Endothelial cell of umbilical vein (primary cell): ENCODE results near the gene UBAP2L. TPM values are rescaled to one million over a fixed set of nuclear protein-coding genes. Genes with fewer than 3 reads are reported as not detected.

ENCODE experiments used
- BruUV-seq: library from RNA; stranded (reverse); fragments of 400-500 nt; replicated peaks from 2 replicates; lab custom pipeline; 2021; lab: Mats Ljungman, UMichigan
- CTCF ChIA-PET: fragments of 300-600, 350-600 bp; sonication (Branson Sonifier 250); formaldehyde crosslinking; loops from one replicate; lab custom pipeline; 2021; ENCODE audit warnings: antibody characterized with exemption, inconsistent platforms; lab: Charles Lee
- POLR2A ChIA-PET: fragments of 300-600, 350-600 bp; sonication (Branson Sonifier 250); formaldehyde crosslinking; loops from one replicate; lab custom pipeline; 2021; ENCODE audit warnings: antibody characterized with exemption, inconsistent platforms; lab: Charles Lee
- DNase-seq: peaks from one replicate; pipeline ENCODE4 v3.0.0-alpha.2; 2011; ENCODE audit warnings: low read depth, low spot score
- FAIRE-seq: peaks from 2 replicates; lab custom pipeline; 2011; peaks lifted over from hg19 to GRCh38; lab: Jason Lieb, UNC
- H2AFZ ChIP-seq: 2 replicates; pipeline ENCODE4 v1.6.0; 2012; ENCODE audit warnings: low read depth, low read length, control low read depth, inconsistent platforms
- H3K27ac ChIP-seq: 2 replicates; pipeline ENCODE4 v1.5.1; 2011; ENCODE audit warnings: low read depth, mild to moderate bottlenecking, control low read depth, low read length, moderate library complexity; ENCODE audit not compliant: insufficient read depth
- H3K27me3 ChIP-seq, 2 experiments: 2 replicates each; pipeline versions ENCODE4 v1.6.0 to v1.6.1; 2011; ENCODE audit warnings: low read length in 2 of 2, mixed read lengths in 1 of 2; ENCODE audit not compliant: control insufficient read depth in 2 of 2, insufficient read depth in 2 of 2
- H3K36me3 ChIP-seq, 2 experiments: 2 replicates in 1 of 2; 3 replicates in 1 of 2; pipeline ENCODE4 v1.5.1; 2011; ENCODE audit warnings: low read length in 2 of 2, mild to moderate bottlenecking in 1 of 2, moderate library complexity in 1 of 2; ENCODE audit not compliant: control insufficient read depth in 2 of 2, insufficient read depth in 2 of 2; ENCODE audit errors: extremely low read depth in 1 of 2
- H3K4me1 ChIP-seq: 3 replicates; pipeline ENCODE4 v1.5.1; 2011; ENCODE audit warnings: mild to moderate bottlenecking, low read length; ENCODE audit not compliant: control insufficient read depth, insufficient read depth; ENCODE audit errors: extremely low read depth
- H3K4me2 ChIP-seq: 2 replicates; pipeline ENCODE4 v1.6.1; 2011; ENCODE audit warnings: low read length, control low read depth, mixed read lengths; ENCODE audit not compliant: insufficient read depth
- H3K4me3 ChIP-seq, 3 experiments: fragments of 200-600 bp in 1 of 3; sonication (generic), shearing (Covaris generic) in 1 of 3; replicated peaks in 1 of 3; 2 replicates each; pipeline ENCODE4 v1.5.1; 2011 to 2016; ENCODE audit warnings: control low read depth in 3 of 3, low read length in 3 of 3, mild to moderate bottlenecking in 2 of 3, inconsistent platforms in 1 of 3, low read depth in 1 of 3, moderate library complexity in 1 of 3; ENCODE audit not compliant: insufficient read depth in 1 of 3
- H3K79me2 ChIP-seq: 2 replicates; pipeline ENCODE4 v1.6.0; 2012; ENCODE audit warnings: low read length, inconsistent platforms; ENCODE audit not compliant: control insufficient read depth, insufficient read depth
- H3K9ac ChIP-seq: replicated peaks from 2 replicates; pipeline ENCODE3; 2011; ENCODE audit warnings: low read length, control low read depth; ENCODE audit not compliant: insufficient read depth; ENCODE audit errors: extremely low read depth
- H3K9me1 ChIP-seq: replicated peaks from 3 replicates; pipeline ENCODE4 v1.6.0; 2011; ENCODE audit warnings: mild to moderate bottlenecking, low read length; ENCODE audit not compliant: control insufficient read depth, insufficient read depth; ENCODE audit errors: extremely low read depth
- H3K9me3 ChIP-seq: replicated peaks from 2 replicates; pipeline ENCODE4 v1.5.1; 2012; ENCODE audit warnings: low read length, inconsistent platforms; ENCODE audit not compliant: control insufficient read depth, insufficient read depth
- H4K20me1 ChIP-seq: replicated peaks from 2 replicates; pipeline ENCODE3; 2011; ENCODE audit warnings: mild to moderate bottlenecking, low read length; ENCODE audit not compliant: control insufficient read depth, insufficient read depth; ENCODE audit errors: extremely low read depth
- CTCF ChIP-seq, 2 donors: IDR thresholded peaks; 1 replicate in 1 of 2; 2 replicates in 1 of 2; pipeline ENCODE4 v1.5.1; 2011; ENCODE audit warnings: low read length in 2 of 2, mild to moderate bottlenecking in 2 of 2, moderate library complexity in 2 of 2, control low read depth in 1 of 2, inconsistent platforms in 1 of 2, low read depth in 1 of 2; ENCODE audit not compliant: insufficient read depth in 1 of 2; ENCODE audit errors: extremely low read depth in 1 of 2
- EZH2 ChIP-seq: IDR thresholded peaks from 2 replicates; pipeline ENCODE4 v1.6.1; 2012; ENCODE audit warnings: borderline replicate concordance, low read depth, mild to moderate bottlenecking, moderate library complexity, low read length, inconsistent platforms; ENCODE audit not compliant: severe bottlenecking
- FOS ChIP-seq: IDR thresholded peaks from 2 replicates; pipeline ENCODE4 v1.6.1; 2011; ENCODE audit warnings: mild to moderate bottlenecking, low read length, moderate library complexity, borderline replicate concordance; ENCODE audit not compliant: insufficient read depth
- GATA2 ChIP-seq: IDR thresholded peaks from 2 replicates; pipeline ENCODE4 v1.7.0; 2011; ENCODE audit warnings: low read depth, mild to moderate bottlenecking, moderate library complexity, mixed read lengths, low read length; ENCODE audit not compliant: insufficient read length, insufficient read depth
- JUN ChIP-seq: IDR thresholded peaks from 2 replicates; pipeline ENCODE4 v1.6.1; 2011; ENCODE audit warnings: borderline replicate concordance, low read depth; ENCODE audit not compliant: insufficient read length, insufficient read depth
- MYC ChIP-seq: IDR thresholded peaks from one replicate; pipeline ENCODE4 v1.6.1; 2011; ENCODE audit warnings: mild to moderate bottlenecking, low read depth, low read length
- POLR2A ChIP-seq: IDR thresholded peaks from 2 replicates; pipeline ENCODE4 v1.6.1; 2012; ENCODE audit warnings: low read depth, mild to moderate bottlenecking, control low read depth, low read length
- POLR2AphosphoS5 ChIP-seq: IDR thresholded peaks from 2 replicates; pipeline ENCODE4 v1.6.1; 2012; ENCODE audit warnings: low read depth, mild to moderate bottlenecking, control low read depth, low read length, moderate library complexity; ENCODE audit not compliant: insufficient read depth
- dilution Hi-C: fragments of 300-500 bp; cut with MboI; formaldehyde crosslinking; loops from one replicate; pipeline ENCODE4 v1.15.0; 2019; ENCODE audit warnings: low sequenced_read_pairs; ENCODE audit not compliant: extremely low pct_ligation_motif_present
- intact Hi-C: fragments of 100-400 bp; cut with micrococcal nuclease; formaldehyde crosslinking; loops from one replicate; pipeline ENCODE4 v1.10.0; 2022
- polyA plus RNA-seq, 4 experiments: library from polyadenylated mRNA; depleted of rRNA in 3 of 4; stranded (reverse) in 3 of 4; unstranded in 1 of 4; fragments of >200 nt; gene quantifications; 2 replicates each; pipeline versions ENCODE4 v1.2.1 to v1.2.3, GENCODE V29; 2011 to 2012; ENCODE audit warnings: missing spikeins in 1 of 4
- total RNA-seq: library from RNA; stranded (reverse); gene quantifications from 2 replicates; pipeline ENCODE4 v1.2.3, GENCODE V29; 2021
- TF ChIP-seq, protein P1 (sequence below): IDR thresholded peaks from 2 replicates; pipeline ENCODE4 v1.6.1; 2011; ENCODE audit not compliant: insufficient read depth, insufficient read length

The UBAP2L gene
- total and polyA plus RNA-seq, 2 donors (not counting 3 experiments of a cell fraction or from before 2014, with no cell fraction given) = 229 to 280 TPM

DNA sequence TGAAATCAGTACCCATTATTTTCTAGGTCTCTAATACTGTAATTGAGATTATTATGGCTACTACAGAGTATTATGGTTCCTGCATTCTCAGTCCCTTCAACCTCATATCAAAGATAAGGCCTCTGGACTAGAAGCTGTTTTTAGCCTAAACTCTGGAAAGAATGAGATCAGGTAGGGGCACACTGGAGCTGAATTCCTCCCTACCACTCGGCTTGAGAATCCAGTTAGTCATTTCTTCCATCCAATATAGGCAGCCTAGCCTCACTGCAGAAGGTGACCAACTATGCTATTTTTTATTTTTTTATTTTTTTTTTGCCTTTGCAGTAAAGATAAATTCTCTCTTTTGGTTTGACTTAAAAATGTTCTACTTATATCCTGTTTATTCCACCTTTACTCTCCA lies 43.7 kb downstream of the UBAP2L start:
- no peaks in the 10 kb centered on the region for H3K9me3 ChIP-seq
- no peaks in the 10 kb centered on the region for H4K20me1 ChIP-seq
- no peak overlapping the region for H3K9ac ChIP-seq
- POLR2A ChIA-PET = no interaction called here
- H3K9me1 ChIP-seq = no peaks in the 10 kb centered on the region
- H3K27ac ChIP-seq = no peak overlapping the region
- intact Hi-C loops (no loop called here), dilution Hi-C loops (no loop called here)
- CTCF ChIA-PET = interaction anchor here (0.8 to 4.4 kb wide), 3 partner anchors 8 to 71 kb away, joined by 3 to 28 read pairs (median 3); no protein-coding TSS in a partner anchor
- H2AFZ ChIP-seq = no peak overlapping the region
- no TSS peak for BruUV-seq
- H3K79me2 ChIP-seq = peaks cover 1% of the 10 kb centered on the region
- peaks cover 34 to 57% of the 10 kb centered on the region in 2 experiments for H3K36me3 ChIP-seq
- peaks cover 5% of the 10 kb centered on the region for H3K4me1 ChIP-seq
- no peak overlapping the region for H3K4me2 ChIP-seq
- no peaks in the 10 kb centered on the region for H3K27me3 ChIP-seq
- DNase-seq (no peak), FAIRE-seq (no peak)
- TF ChIP-seq POLR2AphosphoS5 (no peak), CTCF (IDR thresholded peaks at IDR 0.05; ENCODE audit: extremely low read depth in 1 of 2, insufficient read depth in 1 of 2, low read depth in 1 of 2, low read length in 2 of 2) (no peak), FOS (no peak), MYC (no peak), EZH2 (no peak), JUN (no peak), GATA2 (no peak), POLR2A (no peak)
- TF ChIP-seq, protein P1, sequence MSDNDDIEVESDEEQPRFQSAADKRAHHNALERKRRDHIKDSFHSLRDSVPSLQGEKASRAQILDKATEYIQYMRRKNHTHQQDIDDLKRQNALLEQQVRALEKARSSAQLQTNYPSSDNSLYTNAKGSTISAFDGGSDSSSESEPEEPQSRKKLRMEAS = no peak
- no peak overlapping the region for H3K4me3 ChIP-seq
